Measurements from ENCODE around the gene HYOU1.

DNA sequence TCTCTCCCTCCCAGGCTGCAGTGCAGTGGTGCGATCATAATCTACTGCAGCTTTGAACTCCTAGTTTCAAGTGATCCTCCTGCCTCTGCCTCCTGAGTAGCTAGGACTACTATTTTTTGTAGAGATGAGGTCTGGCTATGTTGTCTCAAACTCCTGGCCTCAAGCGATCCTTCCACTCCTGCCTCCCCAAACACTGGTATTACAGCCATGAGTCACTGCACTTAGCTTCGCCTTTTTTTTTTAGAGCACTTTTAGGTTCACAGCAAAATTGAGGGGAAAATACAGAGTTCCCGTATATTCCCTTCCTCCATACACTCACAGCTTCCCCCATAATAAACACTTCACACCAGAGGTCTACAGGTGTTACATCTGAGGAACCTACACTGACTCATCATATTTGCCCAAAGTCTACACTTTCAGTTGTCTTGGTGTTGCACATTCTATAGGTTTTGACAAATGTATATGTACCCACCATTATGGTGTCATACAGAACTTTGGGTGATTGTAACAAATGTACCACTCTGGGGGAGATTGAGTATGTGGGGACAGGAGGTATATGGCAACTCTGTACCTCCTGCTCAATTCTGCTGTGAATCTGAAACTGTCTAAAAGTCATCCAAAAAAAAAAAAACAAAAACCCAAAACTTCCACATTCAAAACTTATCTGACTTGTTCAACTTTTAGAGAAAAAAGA, 15.0 kb downstream of the HYOU1 start:
- TF ChIP-seq EP300 (IDR thresholded peaks at IDR 0.05; ENCODE audit: borderline replicate concordance in 1 of 2, low read depth in 1 of 2, low read length in 1 of 2) (no peak), SMC3 (IDR thresholded peaks at IDR 0.05; ENCODE audit: low read depth, low read length) (no peak), FOXM1 (IDR thresholded peaks at IDR 0.05; ENCODE audit: low read depth) (no peak), RFX5 (IDR thresholded peaks at IDR 0.05; ENCODE audit: low read length) (no peak)
- TF ChIP-seq, protein P1, sequence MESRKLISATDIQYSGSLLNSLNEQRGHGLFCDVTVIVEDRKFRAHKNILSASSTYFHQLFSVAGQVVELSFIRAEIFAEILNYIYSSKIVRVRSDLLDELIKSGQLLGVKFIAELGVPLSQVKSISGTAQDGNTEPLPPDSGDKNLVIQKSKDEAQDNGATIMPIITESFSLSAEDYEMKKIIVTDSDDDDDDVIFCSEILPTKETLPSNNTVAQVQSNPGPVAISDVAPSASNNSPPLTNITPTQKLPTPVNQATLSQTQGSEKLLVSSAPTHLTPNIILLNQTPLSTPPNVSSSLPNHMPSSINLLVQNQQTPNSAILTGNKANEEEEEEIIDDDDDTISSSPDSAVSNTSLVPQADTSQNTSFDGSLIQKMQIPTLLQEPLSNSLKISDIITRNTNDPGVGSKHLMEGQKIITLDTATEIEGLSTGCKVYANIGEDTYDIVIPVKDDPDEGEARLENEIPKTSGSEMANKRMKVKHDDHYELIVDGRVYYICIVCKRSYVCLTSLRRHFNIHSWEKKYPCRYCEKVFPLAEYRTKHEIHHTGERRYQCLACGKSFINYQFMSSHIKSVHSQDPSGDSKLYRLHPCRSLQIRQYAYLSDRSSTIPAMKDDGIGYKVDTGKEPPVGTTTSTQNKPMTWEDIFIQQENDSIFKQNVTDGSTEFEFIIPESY (IDR thresholded peaks at IDR 0.05; ENCODE audit: borderline replicate concordance, low read depth), result no peak
